Measurements from ENCODE around the gene SLC10A7. TPM values are rescaled to one million over a fixed set of nuclear protein-coding genes. Genes with fewer than 3 reads are reported as not detected.

SLC10A7 gene
- polyA plus RNA-seq, 1 donor (not counting 4 experiments of a cell fraction or from before 2014, with no cell fraction given), result 12.7 TPM

DNA sequence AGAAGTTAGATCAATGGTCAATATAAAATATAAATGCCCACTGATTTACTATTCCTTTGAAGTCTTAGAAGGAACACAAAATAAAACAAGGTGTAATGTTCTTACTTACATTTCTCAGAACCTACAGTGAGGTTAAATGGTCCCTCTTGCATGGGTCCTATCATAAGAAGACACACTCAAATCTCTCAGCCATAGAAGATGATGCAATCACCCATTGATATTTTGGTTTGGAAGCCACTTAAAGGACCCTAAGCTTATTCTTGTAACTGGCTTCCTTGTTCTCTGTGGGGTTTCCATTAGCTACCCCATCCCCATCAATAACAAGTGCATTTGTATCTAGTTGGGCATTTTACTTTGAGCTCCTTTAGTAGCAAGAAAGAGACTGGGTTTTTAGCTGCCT is 292.3 kb downstream of the SLC10A7 start:
- Histone ChIP-seq H2AFZ (ENCODE audit: control insufficient read depth, low read length) (no peak overlapping the region), H3K27ac (ENCODE audit: control insufficient read depth, insufficient read depth, low read length) (no peak overlapping the region), H3K79me2 (ENCODE audit: control insufficient read depth, insufficient read depth, low read length) (no peaks in the 10 kb centered on the region), H3K9ac (ENCODE audit: control insufficient read depth, extremely low read depth, insufficient read depth, low read length) (no peak overlapping the region), H3K4me1 (ENCODE audit: control insufficient read depth, extremely low read depth, insufficient read depth, low read length) (no peaks in the 10 kb centered on the region), H3K4me2 (ENCODE audit: control insufficient read depth, extremely low read depth, insufficient read depth, low read depth, low read length) (no peak overlapping the region), H3K36me3 (ENCODE audit: control insufficient read depth in 2 of 2, extremely low read depth in 1 of 2, insufficient read depth in 2 of 2, low read length in 2 of 2) (no peaks in the 10 kb centered on the region), H4K20me1 (ENCODE audit: control insufficient read depth, extremely low read depth, insufficient read depth, low read length) (no peaks in the 10 kb centered on the region), H3K27me3 (ENCODE audit: control insufficient read depth, extremely low read depth, insufficient read depth, low read length) (no peaks in the 10 kb centered on the region), H3K9me1 (ENCODE audit: control insufficient read depth, extremely low read depth, insufficient read depth, low read length) (no peaks in the 10 kb centered on the region), H3K9me3 (ENCODE audit: control insufficient read depth, low read depth, low read length) (no peaks in the 10 kb centered on the region), H3K4me3 (ENCODE audit: control insufficient read depth in 2 of 3, extremely low read depth in 1 of 3, insufficient read depth in 2 of 3, low read depth in 1 of 3, low read length in 3 of 3) (no peak overlapping the region)
- FAIRE-seq (no peak), DNase-seq (ENCODE audit: low read depth, low spot score) (no peak)
- dilution Hi-C loops (cut with MboI; ENCODE audit: extremely low pct_ligation_motif_present, low sequenced_read_pairs), result no loop called here
- no peak for TF ChIP-seq EZH2 (IDR thresholded peaks at IDR 0.05; ENCODE audit: low read length)
- TF ChIP-seq, protein P1, sequence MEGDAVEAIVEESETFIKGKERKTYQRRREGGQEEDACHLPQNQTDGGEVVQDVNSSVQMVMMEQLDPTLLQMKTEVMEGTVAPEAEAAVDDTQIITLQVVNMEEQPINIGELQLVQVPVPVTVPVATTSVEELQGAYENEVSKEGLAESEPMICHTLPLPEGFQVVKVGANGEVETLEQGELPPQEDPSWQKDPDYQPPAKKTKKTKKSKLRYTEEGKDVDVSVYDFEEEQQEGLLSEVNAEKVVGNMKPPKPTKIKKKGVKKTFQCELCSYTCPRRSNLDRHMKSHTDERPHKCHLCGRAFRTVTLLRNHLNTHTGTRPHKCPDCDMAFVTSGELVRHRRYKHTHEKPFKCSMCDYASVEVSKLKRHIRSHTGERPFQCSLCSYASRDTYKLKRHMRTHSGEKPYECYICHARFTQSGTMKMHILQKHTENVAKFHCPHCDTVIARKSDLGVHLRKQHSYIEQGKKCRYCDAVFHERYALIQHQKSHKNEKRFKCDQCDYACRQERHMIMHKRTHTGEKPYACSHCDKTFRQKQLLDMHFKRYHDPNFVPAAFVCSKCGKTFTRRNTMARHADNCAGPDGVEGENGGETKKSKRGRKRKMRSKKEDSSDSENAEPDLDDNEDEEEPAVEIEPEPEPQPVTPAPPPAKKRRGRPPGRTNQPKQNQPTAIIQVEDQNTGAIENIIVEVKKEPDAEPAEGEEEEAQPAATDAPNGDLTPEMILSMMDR (optimal IDR thresholded peaks at IDR 0.05 in 1 of 3, IDR thresholded peaks at IDR 0.05 in 1 of 3, conservative IDR thresholded peaks at IDR 0.05 in 1 of 3; ENCODE audit: extremely low read depth in 1 of 3, insufficient read depth in 2 of 3, low read length in 3 of 3), result no peak

DNA sequence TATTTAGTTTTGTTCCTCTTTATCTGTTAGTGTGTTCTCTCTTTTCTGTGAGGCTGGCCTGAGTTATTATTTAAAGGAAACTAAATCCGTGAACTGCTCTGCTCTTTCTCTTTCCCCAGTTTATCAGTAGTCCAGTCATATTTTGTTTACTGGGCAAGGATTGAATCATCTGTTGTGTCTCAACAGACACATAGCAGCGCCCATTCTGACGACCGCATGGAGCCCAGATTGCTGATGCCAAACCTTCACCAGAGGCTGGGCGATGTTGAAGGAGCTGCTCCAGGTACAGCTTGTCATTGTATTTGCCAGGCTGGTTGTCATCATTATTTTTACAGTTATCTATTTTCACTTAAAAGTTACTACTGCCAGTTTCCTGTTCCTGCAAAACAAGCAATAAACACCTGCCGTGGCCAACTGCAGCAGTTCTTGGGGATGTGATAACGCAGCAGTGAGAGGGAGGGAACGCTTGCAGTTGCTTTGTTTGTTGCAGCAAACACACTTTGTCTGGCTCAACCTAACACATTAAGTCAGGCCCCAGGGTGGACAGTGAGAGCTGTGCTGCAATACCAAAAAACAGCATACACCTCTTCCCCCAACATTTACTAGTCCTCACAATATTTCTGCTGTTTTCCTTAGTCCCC is 297.3 kb downstream of the SLC10A7 start:
- Histone ChIP-seq H2AFZ (ENCODE audit: control insufficient read depth, low read length) (no peak overlapping the region), H3K4me1 (ENCODE audit: control insufficient read depth, extremely low read depth, insufficient read depth, low read length) (no peaks in the 10 kb centered on the region), H3K79me2 (ENCODE audit: control insufficient read depth, insufficient read depth, low read length) (no peaks in the 10 kb centered on the region), H3K4me2 (ENCODE audit: control insufficient read depth, extremely low read depth, insufficient read depth, low read depth, low read length) (no peak overlapping the region), H3K9ac (ENCODE audit: control insufficient read depth, extremely low read depth, insufficient read depth, low read length) (no peak overlapping the region), H3K4me3 (ENCODE audit: control insufficient read depth in 2 of 3, extremely low read depth in 1 of 3, insufficient read depth in 2 of 3, low read depth in 1 of 3, low read length in 3 of 3) (no peak overlapping the region), H3K9me3 (ENCODE audit: control insufficient read depth, low read depth, low read length) (no peaks in the 10 kb centered on the region), H3K27ac (ENCODE audit: control insufficient read depth, insufficient read depth, low read length) (no peak overlapping the region), H4K20me1 (ENCODE audit: control insufficient read depth, extremely low read depth, insufficient read depth, low read length) (no peaks in the 10 kb centered on the region), H3K27me3 (ENCODE audit: control insufficient read depth, extremely low read depth, insufficient read depth, low read length) (no peaks in the 10 kb centered on the region), H3K36me3 (ENCODE audit: control insufficient read depth in 2 of 2, extremely low read depth in 1 of 2, insufficient read depth in 2 of 2, low read length in 2 of 2) (no peaks in the 10 kb centered on the region), H3K9me1 (ENCODE audit: control insufficient read depth, extremely low read depth, insufficient read depth, low read length) (no peaks in the 10 kb centered on the region)
- TF ChIP-seq EZH2 (IDR thresholded peaks at IDR 0.05; ENCODE audit: low read length), result no peak
- TF ChIP-seq, protein P1 (optimal IDR thresholded peaks at IDR 0.05 in 1 of 3, IDR thresholded peaks at IDR 0.05 in 1 of 3, conservative IDR thresholded peaks at IDR 0.05 in 1 of 3; ENCODE audit: extremely low read depth in 1 of 3, insufficient read depth in 2 of 3, low read length in 3 of 3), result no peak
- dilution Hi-C loops (cut with MboI; ENCODE audit: extremely low pct_ligation_motif_present, low sequenced_read_pairs), result no loop called here
- DNase-seq (ENCODE audit: low read depth, low spot score) (no peak), FAIRE-seq (no peak)

Measured in keratinocyte (primary cell).